ENCODE data around the gene HDAC4.

HDAC4 gene

GRCh38 chr2:239119346-239120126 is 281.3 kb downstream of the HDAC4 start:
- no peak for DNase-seq (ENCODE audit: low read depth)

- no peak for DNase-seq (ENCODE audit: low read depth)
Observed at GRCh38 chr2:239118675-239119211, 282.1 kb downstream of the HDAC4 start.

- no peak for DNase-seq (ENCODE audit: low read depth)
Observed at GRCh38 chr2:239118264-239118663, 282.6 kb downstream of the HDAC4 start.

GRCh38 chr2:239117831-239118230 is 283.0 kb downstream of the HDAC4 start:
- no peak for DNase-seq (ENCODE audit: low read depth)

GRCh38 chr2:239116456-239117246 is 284.2 kb downstream of the HDAC4 start:
- DNase-seq (ENCODE audit: low read depth) = no peak

- DNase-seq (ENCODE audit: low read depth) = no peak
Observed at GRCh38 chr2:239115616-239116015, 285.2 kb downstream of the HDAC4 start.

- no peak for DNase-seq (ENCODE audit: low read depth)
Observed at GRCh38 chr2:239114616-239115265, 286.1 kb downstream of the HDAC4 start.

GRCh38 chr2:239114119-239114581 is 286.7 kb downstream of the HDAC4 start:
- no peak for DNase-seq (ENCODE audit: low read depth)

- no peak for DNase-seq (ENCODE audit: low read depth)
Observed at GRCh38 chr2:239113615-239114014, 287.2 kb downstream of the HDAC4 start.

- no peak for DNase-seq (ENCODE audit: low read depth)
Observed at GRCh38 chr2:239113171-239113570, 287.6 kb downstream of the HDAC4 start.

GRCh38 chr2:239112127-239112774 is 288.6 kb downstream of the HDAC4 start:
- DNase-seq (ENCODE audit: low read depth) = no peak

- no peak for DNase-seq (ENCODE audit: low read depth)
Observed at GRCh38 chr2:239111401-239112100, 289.3 kb downstream of the HDAC4 start.

GRCh38 chr2:239110595-239111048 is 290.2 kb downstream of the HDAC4 start:
- DNase-seq (ENCODE audit: low read depth) = no peak

- no peak for DNase-seq (ENCODE audit: low read depth)
Observed at GRCh38 chr2:239109928-239110545, 290.8 kb downstream of the HDAC4 start.

GRCh38 chr2:239109041-239109927 is 291.5 kb downstream of the HDAC4 start:
- no peak for DNase-seq (ENCODE audit: low read depth)

- no peak for DNase-seq (ENCODE audit: low read depth)
Observed at GRCh38 chr2:239108459-239108858, 292.4 kb downstream of the HDAC4 start.

GRCh38 chr2:239107936-239108335 is 292.9 kb downstream of the HDAC4 start:
- no peak for DNase-seq (ENCODE audit: low read depth)

GRCh38 chr2:239106966-239107365 is 293.9 kb downstream of the HDAC4 start:
- DNase-seq (ENCODE audit: low read depth) = no peak

- DNase-seq (ENCODE audit: low read depth) = no peak
Observed at GRCh38 chr2:239106314-239106908, 294.4 kb downstream of the HDAC4 start.
